Activated CD4-positive, alpha-beta memory T cell treated with anti-CD3 and anti-CD28 coated beads for 36 hours (primary cell): ENCODE measurements around the gene LRRC10B. TPM values are rescaled to one million over a fixed set of nuclear protein-coding genes. Genes with fewer than 3 reads are reported as not detected.

Source experiments
- CTCF ChIA-PET: fragments of 350-600 bp; sonication (Branson Sonifier 250); formaldehyde crosslinking; loops from one replicate; lab custom pipeline; 2021; ENCODE audit warnings: antibody characterized with exemption, inconsistent platforms; lab: Charles Lee
- POLR2A ChIA-PET: fragments of 350-600 bp; sonication (Branson Sonifier 250); formaldehyde crosslinking; loops from one replicate; lab custom pipeline; 2021; ENCODE audit warnings: antibody characterized with exemption; lab: Charles Lee
- DNase-seq: peaks from one replicate; pipeline ENCODE4 v3.0.0-alpha.2; 2020
- H3K27ac Mint-ChIP-seq: one replicate; pipeline ENCODE4 v1.8.0; 2021; ENCODE audit warnings: mixed read lengths
- H3K27me3 Mint-ChIP-seq: one replicate; pipeline ENCODE4 v1.8.0; 2021; ENCODE audit warnings: mixed read lengths
- H3K36me3 Mint-ChIP-seq: one replicate; pipeline ENCODE4 v1.8.0; 2021; ENCODE audit warnings: mixed read lengths
- H3K4me1 Mint-ChIP-seq: one replicate; pipeline ENCODE4 v1.8.0; 2021; ENCODE audit warnings: low read depth, mixed read lengths
- H3K4me3 Mint-ChIP-seq: one replicate; pipeline ENCODE4 v1.8.0; 2021; ENCODE audit warnings: mild to moderate bottlenecking, mixed read lengths
- H3K9me3 Mint-ChIP-seq: one replicate; pipeline ENCODE4 v1.8.0; 2021; ENCODE audit warnings: mixed read lengths
- intact Hi-C: fragments of 100-400 bp; cut with micrococcal nuclease; formaldehyde crosslinking; loops from one replicate; pipeline ENCODE4 v1.15.1; 2023
- total RNA-seq, 2 experiments: library from RNA; stranded (reverse); gene quantifications; one replicate each; pipeline ENCODE4 v1.2.3, GENCODE V29; 2021

LRRC10B gene
- total RNA-seq, 2 experiments from 2014 or later, result not detected

- intact Hi-C loops, result loop anchor here (10.0 kb wide), 1 partner anchor 112 kb away; no protein-coding TSS in a partner anchor
- peaks cover 14% of the 10 kb centered on the region for H3K4me1 Mint-ChIP-seq
- no peaks in the 10 kb centered on the region for H3K9me3 Mint-ChIP-seq
- H3K27ac Mint-ChIP-seq, result no peak overlapping the region
- DNase-seq, result no peak
- H3K36me3 Mint-ChIP-seq, result no peaks in the 10 kb centered on the region
- H3K4me3 Mint-ChIP-seq, result no peak overlapping the region
- ChIA-PET CTCF (interaction anchor here (0.7 to 12.8 kb wide), 4 partner anchors 35 to 126 kb away, joined by 3 to 277 read pairs (median 6); partner anchors contain the start of gene SYT7), POLR2A (no interaction called here)
- peaks cover 34% of the 10 kb centered on the region for H3K27me3 Mint-ChIP-seq
Observed at GRCh38 chr11:61512435-61512834, 3.9 kb downstream of the LRRC10B start.

- H3K4me1 Mint-ChIP-seq, result peaks cover 8% of the 10 kb centered on the region
- intact Hi-C loops, result loop anchor here (10.0 kb wide), 1 partner anchor 112 kb away; no protein-coding TSS in a partner anchor
Observed at GRCh38 chr11:61513143-61513765, 4.7 kb downstream of the LRRC10B start.

GRCh38 chr11:61514050-61514917 lies 5.7 kb downstream of the LRRC10B start:
- POLR2A ChIA-PET, result no interaction called here
- Mint-ChIP-seq H3K4me3 (no peak overlapping the region), H3K27me3 (peaks cover 28% of the 10 kb centered on the region), H3K27ac (no peak overlapping the region), H3K36me3 (no peaks in the 10 kb centered on the region), H3K4me1 (peaks cover 7% of the 10 kb centered on the region), H3K9me3 (no peaks in the 10 kb centered on the region)
- CTCF ChIA-PET, result interaction anchor here (0.8 to 12.8 kb wide), 6 partner anchors 12 to 79 kb away, joined by 3 to 277 read pairs (median 6); a partner anchor contains a TSS
- no peak for DNase-seq
- intact Hi-C loops, result loop anchor here (10.0 kb wide), 1 partner anchor 111 kb away; no protein-coding TSS in a partner anchor

More at GRCh38 chr11:61513143-61513765, 4.7 kb downstream of the LRRC10B start:
- H3K27ac Mint-ChIP-seq, result no peak overlapping the region
- H3K4me3 Mint-ChIP-seq, result no peak overlapping the region
- CTCF ChIA-PET, result interaction anchor here (0.7 to 12.8 kb wide), 5 partner anchors 19 to 68 kb away, joined by 3 to 277 read pairs (median 9); partner anchors contain the start of gene SYT7
- DNase-seq, result no peak
- H3K36me3 Mint-ChIP-seq, result no peaks in the 10 kb centered on the region
- POLR2A ChIA-PET, result no interaction called here
- no peaks in the 10 kb centered on the region for H3K9me3 Mint-ChIP-seq
- H3K27me3 Mint-ChIP-seq, result peaks cover 29% of the 10 kb centered on the region

GRCh38 chr11:61515686-61516085 lies 7.1 kb downstream of the LRRC10B start:
- Mint-ChIP-seq H3K27me3 (peaks cover 24% of the 10 kb centered on the region), H3K4me3 (no peak overlapping the region), H3K9me3 (no peaks in the 10 kb centered on the region), H3K36me3 (no peaks in the 10 kb centered on the region), H3K4me1 (peaks cover 7% of the 10 kb centered on the region), H3K27ac (no peak overlapping the region)
- CTCF ChIA-PET, result interaction anchor here (0.9 to 12.8 kb wide), 14 partner anchors 8 to 137 kb away, joined by 3 to 277 read pairs (median 12); partner anchors contain the start of gene LRRC10B
- intact Hi-C loops, result loop anchor here (10.0 kb wide), 1 partner anchor 109 kb away; no protein-coding TSS in a partner anchor
- POLR2A ChIA-PET, result no interaction called here
- no peak for DNase-seq

- H3K9me3 Mint-ChIP-seq, result no peaks in the 10 kb centered on the region
- peaks cover 20% of the 10 kb centered on the region for H3K27me3 Mint-ChIP-seq
- H3K4me3 Mint-ChIP-seq, result no peak overlapping the region
- POLR2A ChIA-PET, result interaction anchor here (1.7 kb wide), 1 partner anchor 69 kb away, joined by 4 read pairs; no protein-coding TSS in a partner anchor
- no peak overlapping the region for H3K27ac Mint-ChIP-seq
- no peaks in the 10 kb centered on the region for H3K36me3 Mint-ChIP-seq
- CTCF ChIA-PET, result interaction anchor here (0.8 to 12.8 kb wide), 30 partner anchors 9 to 262 kb away, joined by 3 to 277 read pairs (median 8); partner anchors contain the start of genes CYB561A3 and LRRC10B
- DNase-seq, result no peak
- intact Hi-C loops, result loop anchor here (10.0 kb wide), 1 partner anchor 109 kb away; no protein-coding TSS in a partner anchor
- peaks cover 7% of the 10 kb centered on the region for H3K4me1 Mint-ChIP-seq
Observed at GRCh38 chr11:61516191-61516590, 7.6 kb downstream of the LRRC10B start.

- H3K4me3 Mint-ChIP-seq, result peak overlapping the region; percentile 24
- H3K4me1 Mint-ChIP-seq, result peaks cover 7% of the 10 kb centered on the region
- CTCF ChIA-PET, result interaction anchor here (0.6 to 12.8 kb wide), 42 partner anchors 9 to 263 kb away, joined by 3 to 277 read pairs (median 4); partner anchors contain the start of genes CYB561A3 and LRRC10B
- POLR2A ChIA-PET, result interaction anchor here (0.9 to 1.7 kb wide), 3 partner anchors 35 to 70 kb away, joined by 3 to 4 read pairs (median 3); a partner anchor contains a TSS
- peak; percentile 60 for DNase-seq
- no peak overlapping the region for H3K27ac Mint-ChIP-seq
- peaks cover 18% of the 10 kb centered on the region for H3K27me3 Mint-ChIP-seq
- no peaks in the 10 kb centered on the region for H3K9me3 Mint-ChIP-seq
- intact Hi-C loops, result loop anchor here (1.0 to 10.0 kb wide), 4 partner anchors 40 to 181 kb away; no protein-coding TSS in a partner anchor
- no peaks in the 10 kb centered on the region for H3K36me3 Mint-ChIP-seq
Observed at GRCh38 chr11:61516675-61517572, 8.4 kb downstream of the LRRC10B start.

GRCh38 chr11:61518032-61518795 lies 9.7 kb downstream of the LRRC10B start:
- Mint-ChIP-seq H3K27me3 (peaks cover 15% of the 10 kb centered on the region), H3K4me1 (peaks cover 7% of the 10 kb centered on the region), H3K27ac (no peak overlapping the region), H3K4me3 (no peak overlapping the region), H3K9me3 (no peaks in the 10 kb centered on the region), H3K36me3 (no peaks in the 10 kb centered on the region)
- no peak for DNase-seq
- intact Hi-C loops, result loop anchor here (10.0 kb wide), 1 partner anchor 107 kb away; no protein-coding TSS in a partner anchor
- ChIA-PET POLR2A (interaction anchor here (1.4 kb wide), 1 partner anchor 38 kb away, joined by 3 read pairs; a partner anchor contains a TSS), CTCF (interaction anchor here (1.0 to 12.8 kb wide), 13 partner anchors 9 to 215 kb away, joined by 4 to 277 read pairs (median 10); partner anchors contain the start of gene LRRC10B)

GRCh38 chr11:61522881-61523280 lies 14.3 kb downstream of the LRRC10B start:
- ChIA-PET POLR2A (no interaction called here), CTCF (interaction anchor here (1.2 to 12.8 kb wide), 2 partner anchors 9 to 45 kb away, joined by 6 to 277 read pairs; a partner anchor contains a TSS)
- DNase-seq, result no peak
- intact Hi-C loops, result no loop called here
- Mint-ChIP-seq H3K4me1 (no peaks in the 10 kb centered on the region), H3K4me3 (no peak overlapping the region), H3K36me3 (no peaks in the 10 kb centered on the region), H3K9me3 (no peaks in the 10 kb centered on the region), H3K27me3 (peaks cover 13% of the 10 kb centered on the region), H3K27ac (no peak overlapping the region)

GRCh38 chr11:61524446-61524845 lies 15.9 kb downstream of the LRRC10B start:
- intact Hi-C loops, result no loop called here
- peaks cover 13% of the 10 kb centered on the region for H3K27me3 Mint-ChIP-seq
- DNase-seq, result no peak
- H3K4me3 Mint-ChIP-seq, result no peak overlapping the region
- ChIA-PET POLR2A (no interaction called here), CTCF (interaction anchor here (1.2 kb wide), 1 partner anchor 7 kb away, joined by 6 read pairs; no protein-coding TSS in a partner anchor)
- H3K9me3 Mint-ChIP-seq, result no peaks in the 10 kb centered on the region
- no peaks in the 10 kb centered on the region for H3K4me1 Mint-ChIP-seq
- no peak overlapping the region for H3K27ac Mint-ChIP-seq
- H3K36me3 Mint-ChIP-seq, result no peaks in the 10 kb centered on the region

GRCh38 chr11:61524963-61525587 lies 16.5 kb downstream of the LRRC10B start:
- ChIA-PET POLR2A (no interaction called here), CTCF (no interaction called here)
- Mint-ChIP-seq H3K9me3 (no peaks in the 10 kb centered on the region), H3K27me3 (peaks cover 13% of the 10 kb centered on the region), H3K36me3 (no peaks in the 10 kb centered on the region), H3K4me3 (no peak overlapping the region), H3K27ac (no peak overlapping the region), H3K4me1 (no peaks in the 10 kb centered on the region)
- DNase-seq, result no peak
- intact Hi-C loops, result no loop called here
